Endothelial cell of umbilical vein (primary cell): ENCODE measurements around the gene RMC1. TPM values are rescaled to one million over a fixed set of nuclear protein-coding genes. Genes with fewer than 3 reads are reported as not detected.

Experiments used
- BruUV-seq: library from RNA; stranded (reverse); fragments of 400-500 nt; replicated peaks from 2 replicates; lab custom pipeline; 2021; lab: Mats Ljungman, UMichigan
- CTCF ChIA-PET: fragments of 300-600, 350-600 bp; sonication (Branson Sonifier 250); formaldehyde crosslinking; loops from one replicate; lab custom pipeline; 2021; ENCODE audit warnings: antibody characterized with exemption, inconsistent platforms; lab: Charles Lee
- POLR2A ChIA-PET: fragments of 300-600, 350-600 bp; sonication (Branson Sonifier 250); formaldehyde crosslinking; loops from one replicate; lab custom pipeline; 2021; ENCODE audit warnings: antibody characterized with exemption, inconsistent platforms; lab: Charles Lee
- DNase-seq: peaks from one replicate; pipeline ENCODE4 v3.0.0-alpha.2; 2011; ENCODE audit warnings: low read depth, low spot score
- FAIRE-seq: peaks from 2 replicates; lab custom pipeline; 2011; peaks lifted over from hg19 to GRCh38; lab: Jason Lieb, UNC
- H2AFZ ChIP-seq: 2 replicates; pipeline ENCODE4 v1.6.0; 2012; ENCODE audit warnings: low read depth, low read length, control low read depth, inconsistent platforms
- H3K27ac ChIP-seq: 2 replicates; pipeline ENCODE4 v1.5.1; 2011; ENCODE audit warnings: low read depth, mild to moderate bottlenecking, control low read depth, low read length, moderate library complexity; ENCODE audit not compliant: insufficient read depth
- H3K27me3 ChIP-seq, 2 experiments: 2 replicates each; pipeline versions ENCODE4 v1.6.0 to v1.6.1; 2011; ENCODE audit warnings: low read length in 2 of 2, mixed read lengths in 1 of 2; ENCODE audit not compliant: control insufficient read depth in 2 of 2, insufficient read depth in 2 of 2
- H3K36me3 ChIP-seq, 2 experiments: 2 replicates in 1 of 2; 3 replicates in 1 of 2; pipeline ENCODE4 v1.5.1; 2011; ENCODE audit warnings: low read length in 2 of 2, mild to moderate bottlenecking in 1 of 2, moderate library complexity in 1 of 2; ENCODE audit not compliant: control insufficient read depth in 2 of 2, insufficient read depth in 2 of 2; ENCODE audit errors: extremely low read depth in 1 of 2
- H3K4me1 ChIP-seq: 3 replicates; pipeline ENCODE4 v1.5.1; 2011; ENCODE audit warnings: mild to moderate bottlenecking, low read length; ENCODE audit not compliant: control insufficient read depth, insufficient read depth; ENCODE audit errors: extremely low read depth
- H3K4me2 ChIP-seq: 2 replicates; pipeline ENCODE4 v1.6.1; 2011; ENCODE audit warnings: low read length, control low read depth, mixed read lengths; ENCODE audit not compliant: insufficient read depth
- H3K4me3 ChIP-seq, 3 experiments: fragments of 200-600 bp in 1 of 3; sonication (generic), shearing (Covaris generic) in 1 of 3; replicated peaks in 1 of 3; 2 replicates each; pipeline ENCODE4 v1.5.1; 2011 to 2016; ENCODE audit warnings: control low read depth in 3 of 3, low read length in 3 of 3, mild to moderate bottlenecking in 2 of 3, inconsistent platforms in 1 of 3, low read depth in 1 of 3, moderate library complexity in 1 of 3; ENCODE audit not compliant: insufficient read depth in 1 of 3
- H3K79me2 ChIP-seq: 2 replicates; pipeline ENCODE4 v1.6.0; 2012; ENCODE audit warnings: low read length, inconsistent platforms; ENCODE audit not compliant: control insufficient read depth, insufficient read depth
- H3K9ac ChIP-seq: replicated peaks from 2 replicates; pipeline ENCODE3; 2011; ENCODE audit warnings: low read length, control low read depth; ENCODE audit not compliant: insufficient read depth; ENCODE audit errors: extremely low read depth
- H3K9me1 ChIP-seq: replicated peaks from 3 replicates; pipeline ENCODE4 v1.6.0; 2011; ENCODE audit warnings: mild to moderate bottlenecking, low read length; ENCODE audit not compliant: control insufficient read depth, insufficient read depth; ENCODE audit errors: extremely low read depth
- H3K9me3 ChIP-seq: replicated peaks from 2 replicates; pipeline ENCODE4 v1.5.1; 2012; ENCODE audit warnings: low read length, inconsistent platforms; ENCODE audit not compliant: control insufficient read depth, insufficient read depth
- H4K20me1 ChIP-seq: replicated peaks from 2 replicates; pipeline ENCODE3; 2011; ENCODE audit warnings: mild to moderate bottlenecking, low read length; ENCODE audit not compliant: control insufficient read depth, insufficient read depth; ENCODE audit errors: extremely low read depth
- EZH2 ChIP-seq: IDR thresholded peaks from 2 replicates; pipeline ENCODE4 v1.6.1; 2012; ENCODE audit warnings: borderline replicate concordance, low read depth, mild to moderate bottlenecking, moderate library complexity, low read length, inconsistent platforms; ENCODE audit not compliant: severe bottlenecking
- FOS ChIP-seq: IDR thresholded peaks from 2 replicates; pipeline ENCODE4 v1.6.1; 2011; ENCODE audit warnings: mild to moderate bottlenecking, low read length, moderate library complexity, borderline replicate concordance; ENCODE audit not compliant: insufficient read depth
- GATA2 ChIP-seq: IDR thresholded peaks from 2 replicates; pipeline ENCODE4 v1.7.0; 2011; ENCODE audit warnings: low read depth, mild to moderate bottlenecking, moderate library complexity, mixed read lengths, low read length; ENCODE audit not compliant: insufficient read length, insufficient read depth
- JUN ChIP-seq: IDR thresholded peaks from 2 replicates; pipeline ENCODE4 v1.6.1; 2011; ENCODE audit warnings: borderline replicate concordance, low read depth; ENCODE audit not compliant: insufficient read length, insufficient read depth
- MYC ChIP-seq: IDR thresholded peaks from one replicate; pipeline ENCODE4 v1.6.1; 2011; ENCODE audit warnings: mild to moderate bottlenecking, low read depth, low read length
- POLR2A ChIP-seq: IDR thresholded peaks from 2 replicates; pipeline ENCODE4 v1.6.1; 2012; ENCODE audit warnings: low read depth, mild to moderate bottlenecking, control low read depth, low read length
- POLR2AphosphoS5 ChIP-seq: IDR thresholded peaks from 2 replicates; pipeline ENCODE4 v1.6.1; 2012; ENCODE audit warnings: low read depth, mild to moderate bottlenecking, control low read depth, low read length, moderate library complexity; ENCODE audit not compliant: insufficient read depth
- dilution Hi-C: fragments of 300-500 bp; cut with MboI; formaldehyde crosslinking; loops from one replicate; pipeline ENCODE4 v1.15.0; 2019; ENCODE audit warnings: low sequenced_read_pairs; ENCODE audit not compliant: extremely low pct_ligation_motif_present
- intact Hi-C: fragments of 100-400 bp; cut with micrococcal nuclease; formaldehyde crosslinking; loops from one replicate; pipeline ENCODE4 v1.10.0; 2022
- polyA plus RNA-seq, 4 experiments: library from polyadenylated mRNA; depleted of rRNA in 3 of 4; stranded (reverse) in 3 of 4; unstranded in 1 of 4; fragments of >200 nt; gene quantifications; 2 replicates each; pipeline versions ENCODE4 v1.2.1 to v1.2.3, GENCODE V29; 2011 to 2012; ENCODE audit warnings: missing spikeins in 1 of 4
- total RNA-seq: library from RNA; stranded (reverse); gene quantifications from 2 replicates; pipeline ENCODE4 v1.2.3, GENCODE V29; 2021
- TF ChIP-seq, protein P1 (sequence below): IDR thresholded peaks from 2 replicates; pipeline ENCODE4 v1.6.1; 2011; ENCODE audit not compliant: insufficient read depth, insufficient read length
- TF ChIP-seq, protein P2 (sequence below), 2 donors: IDR thresholded peaks; 1 replicate in 1 of 2; 2 replicates in 1 of 2; pipeline ENCODE4 v1.5.1; 2011; ENCODE audit warnings: low read length in 2 of 2, mild to moderate bottlenecking in 2 of 2, moderate library complexity in 2 of 2, control low read depth in 1 of 2, inconsistent platforms in 1 of 2, low read depth in 1 of 2; ENCODE audit not compliant: insufficient read depth in 1 of 2; ENCODE audit errors: extremely low read depth in 1 of 2

RMC1 gene
- total and polyA plus RNA-seq, 2 donors (not counting 3 experiments of a cell fraction or from before 2014, with no cell fraction given), result 26.2 to 29.7 TPM

DNA sequence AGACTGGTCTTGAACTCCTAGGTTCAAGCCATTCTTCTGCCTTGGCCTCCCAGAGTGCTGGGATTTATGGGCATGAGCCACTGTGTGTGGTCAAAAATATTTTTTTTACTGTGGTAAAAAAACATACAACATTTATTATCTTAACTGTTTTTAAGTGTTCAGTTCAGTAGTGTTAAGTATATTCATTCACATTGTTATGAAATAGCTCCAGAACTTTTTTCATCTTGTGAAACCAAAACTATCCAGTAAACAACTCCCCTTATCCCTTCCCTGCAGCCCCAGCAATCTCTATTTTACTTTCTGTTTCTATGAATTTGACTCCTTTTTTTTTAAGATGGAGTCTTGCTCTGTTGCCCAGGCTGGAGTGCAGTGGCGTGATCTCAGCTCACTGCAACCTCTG lies 9.3 kb downstream of the RMC1 start:
- Histone ChIP-seq H3K9ac (no peak overlapping the region), H3K27ac (no peak overlapping the region), H2AFZ (no peak overlapping the region), H3K4me3 (no peak overlapping the region), H3K79me2 (no peaks in the 10 kb centered on the region), H3K4me2 (no peak overlapping the region), H3K9me1 (no peaks in the 10 kb centered on the region), H4K20me1 (no peaks in the 10 kb centered on the region), H3K9me3 (no peaks in the 10 kb centered on the region), H3K4me1 (no peaks in the 10 kb centered on the region), H3K27me3 (no peaks in the 10 kb centered on the region), H3K36me3 (peaks cover 10 to 15% of the 10 kb centered on the region in 2 experiments)
- TF ChIP-seq, protein P1, sequence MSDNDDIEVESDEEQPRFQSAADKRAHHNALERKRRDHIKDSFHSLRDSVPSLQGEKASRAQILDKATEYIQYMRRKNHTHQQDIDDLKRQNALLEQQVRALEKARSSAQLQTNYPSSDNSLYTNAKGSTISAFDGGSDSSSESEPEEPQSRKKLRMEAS, result no peak
- TF ChIP-seq EZH2 (no peak), POLR2AphosphoS5 (no peak), JUN (no peak), MYC (no peak), FOS (no peak), GATA2 (no peak), POLR2A (no peak)
- TF ChIP-seq, protein P2, sequence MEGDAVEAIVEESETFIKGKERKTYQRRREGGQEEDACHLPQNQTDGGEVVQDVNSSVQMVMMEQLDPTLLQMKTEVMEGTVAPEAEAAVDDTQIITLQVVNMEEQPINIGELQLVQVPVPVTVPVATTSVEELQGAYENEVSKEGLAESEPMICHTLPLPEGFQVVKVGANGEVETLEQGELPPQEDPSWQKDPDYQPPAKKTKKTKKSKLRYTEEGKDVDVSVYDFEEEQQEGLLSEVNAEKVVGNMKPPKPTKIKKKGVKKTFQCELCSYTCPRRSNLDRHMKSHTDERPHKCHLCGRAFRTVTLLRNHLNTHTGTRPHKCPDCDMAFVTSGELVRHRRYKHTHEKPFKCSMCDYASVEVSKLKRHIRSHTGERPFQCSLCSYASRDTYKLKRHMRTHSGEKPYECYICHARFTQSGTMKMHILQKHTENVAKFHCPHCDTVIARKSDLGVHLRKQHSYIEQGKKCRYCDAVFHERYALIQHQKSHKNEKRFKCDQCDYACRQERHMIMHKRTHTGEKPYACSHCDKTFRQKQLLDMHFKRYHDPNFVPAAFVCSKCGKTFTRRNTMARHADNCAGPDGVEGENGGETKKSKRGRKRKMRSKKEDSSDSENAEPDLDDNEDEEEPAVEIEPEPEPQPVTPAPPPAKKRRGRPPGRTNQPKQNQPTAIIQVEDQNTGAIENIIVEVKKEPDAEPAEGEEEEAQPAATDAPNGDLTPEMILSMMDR (IDR thresholded peaks at IDR 0.05; ENCODE audit: extremely low read depth in 1 of 2, insufficient read depth in 1 of 2, low read depth in 1 of 2, low read length in 2 of 2), result no peak
- DNase-seq, result no peak
- BruUV-seq, result no TSS peak
- ChIA-PET POLR2A (no interaction called here), CTCF (interaction anchor here (3.9 kb wide), 1 partner anchor 14 kb away, joined by 14 read pairs; no protein-coding TSS in a partner anchor)
- no peak for FAIRE-seq
- intact Hi-C loops, result loop anchor here (10.0 kb wide), 1 partner anchor 402 kb away; no protein-coding TSS in a partner anchor
- dilution Hi-C loops, result no loop called here
